Ascending aorta (tissue), 2 donors: ENCODE data around the gene CTIF. TPM values are rescaled to one million over a fixed set of nuclear protein-coding genes. Genes with fewer than 3 reads are reported as not detected.

Source experiments
- DNase-seq, 2 donors: peaks; one replicate each; pipeline ENCODE4 v3.0.0-alpha.2; 2019; ENCODE audit warnings: low spot score in 2 of 2
- H3K27ac ChIP-seq, 2 donors: fragments of 200-600 bp; sonication (generic); one replicate each; pipeline ENCODE4 v1.5.1; 2016 to 2017; ENCODE audit warnings: mild to moderate bottlenecking in 1 of 2
- H3K27me3 ChIP-seq: fragments of 200-600 bp; sonication (generic); one replicate; pipeline ENCODE4 v1.5.1; 2017
- H3K36me3 ChIP-seq, 2 donors: fragments of 200-600 bp; sonication (generic); one replicate each; pipeline ENCODE4 v1.5.1; 2016
- H3K4me1 ChIP-seq, 2 donors: fragments of 200-600 bp; sonication (generic); one replicate each; pipeline ENCODE4 v1.5.1; 2016 to 2017; ENCODE audit warnings: mild to moderate bottlenecking in 1 of 2
- H3K4me3 ChIP-seq, 2 donors: fragments of 200-600 bp; sonication (generic); one replicate each; pipeline ENCODE4 v1.5.1; 2016 to 2017; ENCODE audit warnings: mild to moderate bottlenecking in 1 of 2
- H3K9me3 ChIP-seq, 2 donors: fragments of 200-600 bp; sonication (generic); one replicate each; pipeline ENCODE4 v1.5.1; 2016
- intact Hi-C: fragments of 100-400 bp; cut with DNase I; formaldehyde crosslinking; loops from one replicate; pipeline ENCODE4 v1.15.1; 2023
- total RNA-seq: library from RNA; depleted of rRNA; stranded (reverse); fragments of >200 nt; gene quantifications from one replicate; pipeline ENCODE4 v1.1.0, GENCODE V29; 2016
- TF ChIP-seq, protein P1 (sequence below), 3 experiments: fragments of 200-600 bp in 2 of 3; fragments of 450-650 bp in 1 of 3; sonication (generic) in 2 of 3; IDR thresholded peaks; one replicate each; pipeline ENCODE4 v1.5.1; 2016 to 2019; ENCODE audit warnings: antibody characterized with exemption in 3 of 3, mild to moderate bottlenecking in 1 of 3, moderate library complexity in 1 of 3

CTIF gene
- total RNA-seq, 1 donor from 2014 or later: 55.3 TPM

- H3K4me1 ChIP-seq: peaks cover 10 to 30% of the 10 kb centered on the region in 2 donors
- intact Hi-C loops: no loop called here
- no peaks in the 10 kb centered on the region for H3K27me3 ChIP-seq
- DNase-seq: no peak
- H3K27ac ChIP-seq: no peak overlapping the region
- H3K4me3 ChIP-seq: no peak overlapping the region
- no peaks in the 10 kb centered on the region for H3K9me3 ChIP-seq
- H3K36me3 ChIP-seq: peaks cover 0 to 3% of the 10 kb centered on the region in 2 donors
- TF ChIP-seq, protein P1, sequence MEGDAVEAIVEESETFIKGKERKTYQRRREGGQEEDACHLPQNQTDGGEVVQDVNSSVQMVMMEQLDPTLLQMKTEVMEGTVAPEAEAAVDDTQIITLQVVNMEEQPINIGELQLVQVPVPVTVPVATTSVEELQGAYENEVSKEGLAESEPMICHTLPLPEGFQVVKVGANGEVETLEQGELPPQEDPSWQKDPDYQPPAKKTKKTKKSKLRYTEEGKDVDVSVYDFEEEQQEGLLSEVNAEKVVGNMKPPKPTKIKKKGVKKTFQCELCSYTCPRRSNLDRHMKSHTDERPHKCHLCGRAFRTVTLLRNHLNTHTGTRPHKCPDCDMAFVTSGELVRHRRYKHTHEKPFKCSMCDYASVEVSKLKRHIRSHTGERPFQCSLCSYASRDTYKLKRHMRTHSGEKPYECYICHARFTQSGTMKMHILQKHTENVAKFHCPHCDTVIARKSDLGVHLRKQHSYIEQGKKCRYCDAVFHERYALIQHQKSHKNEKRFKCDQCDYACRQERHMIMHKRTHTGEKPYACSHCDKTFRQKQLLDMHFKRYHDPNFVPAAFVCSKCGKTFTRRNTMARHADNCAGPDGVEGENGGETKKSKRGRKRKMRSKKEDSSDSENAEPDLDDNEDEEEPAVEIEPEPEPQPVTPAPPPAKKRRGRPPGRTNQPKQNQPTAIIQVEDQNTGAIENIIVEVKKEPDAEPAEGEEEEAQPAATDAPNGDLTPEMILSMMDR (IDR thresholded peaks at IDR 0.05): no peak
Observed at GRCh38 chr18:48592540-48593171, 53.8 kb downstream of the CTIF start.

- TF ChIP-seq, protein P1 (IDR thresholded peaks at IDR 0.05): no peak
- Histone ChIP-seq H3K36me3 (peaks cover 0 to 3% of the 10 kb centered on the region in 2 donors), H3K9me3 (no peaks in the 10 kb centered on the region), H3K4me3 (no peak overlapping the region), H3K4me1 (peaks cover 6 to 31% of the 10 kb centered on the region in 2 donors), H3K27me3 (no peaks in the 10 kb centered on the region), H3K27ac (peak overlapping the region; percentile 24 to 25)
- DNase-seq: no peak
- intact Hi-C loops: no loop called here
Observed at GRCh38 chr18:48594471-48595094, 55.8 kb downstream of the CTIF start.

- H3K27ac ChIP-seq: peak overlapping the region in 1 of 2 donors; percentile 25
- TF ChIP-seq, protein P1 (IDR thresholded peaks at IDR 0.05): no peak
- H3K4me1 ChIP-seq: peaks cover 0 to 19% of the 10 kb centered on the region in 2 donors
Observed at GRCh38 chr18:48595703-48596218, 56.9 kb downstream of the CTIF start.

DNA sequence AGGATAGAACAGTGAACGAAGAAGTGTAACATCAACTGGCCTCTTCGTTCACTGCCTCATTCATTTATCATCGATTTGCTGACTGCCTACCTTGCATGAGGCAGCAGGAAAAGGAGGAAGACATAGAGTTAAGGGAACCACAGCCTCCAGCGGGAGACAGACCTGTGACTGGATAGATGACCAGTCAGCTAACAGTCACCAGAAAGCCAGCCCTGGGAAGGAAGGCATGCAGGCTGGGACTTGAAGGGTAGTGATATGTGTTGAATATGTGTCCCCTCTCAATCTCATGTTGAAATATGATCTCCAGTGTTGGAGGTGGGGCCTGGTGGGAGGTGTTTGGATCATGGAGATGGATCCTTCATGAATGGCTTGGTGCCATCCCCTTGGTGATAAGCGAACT is 58.3 kb downstream of the CTIF start:
- Histone ChIP-seq H3K36me3 (peaks cover 0 to 3% of the 10 kb centered on the region in 2 donors), H3K4me1 (peaks cover 0 to 17% of the 10 kb centered on the region in 2 donors), H3K4me3 (no peak overlapping the region), H3K27ac (no peak overlapping the region), H3K9me3 (no peaks in the 10 kb centered on the region), H3K27me3 (no peaks in the 10 kb centered on the region)
- TF ChIP-seq, protein P1 (IDR thresholded peaks at IDR 0.05): no peak
- no peak for DNase-seq
- intact Hi-C loops: no loop called here

More at GRCh38 chr18:48595703-48596218, 56.9 kb downstream of the CTIF start:
- no peaks in the 10 kb centered on the region for H3K27me3 ChIP-seq
- intact Hi-C loops: no loop called here
- no peak for DNase-seq
- peaks cover 0 to 3% of the 10 kb centered on the region in 2 donors for H3K36me3 ChIP-seq
- H3K9me3 ChIP-seq: no peaks in the 10 kb centered on the region
- H3K4me3 ChIP-seq: no peak overlapping the region

DNA sequence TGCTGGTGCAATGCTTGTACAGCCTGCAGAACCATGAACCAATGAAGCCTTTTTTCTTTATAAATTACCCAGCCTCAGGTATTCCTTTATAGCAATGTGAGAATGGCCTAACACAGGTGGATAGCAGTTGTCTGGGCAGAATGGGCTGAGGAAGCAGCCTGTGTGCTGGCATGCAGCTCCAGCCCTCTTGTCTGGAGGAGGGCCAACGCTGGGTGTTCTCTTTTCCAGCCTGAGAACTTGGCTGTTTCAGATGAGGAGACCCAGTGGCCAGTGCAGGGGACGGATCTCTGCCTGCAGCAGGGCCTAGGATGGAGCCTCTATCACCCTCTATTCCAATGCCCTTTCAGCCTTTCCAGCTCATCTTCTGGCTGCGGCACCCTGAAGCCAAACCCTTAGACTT is 58.8 kb downstream of the CTIF start:
- H3K4me3 ChIP-seq: no peak overlapping the region
- TF ChIP-seq, protein P1 (IDR thresholded peaks at IDR 0.05): no peak
- H3K4me1 ChIP-seq: peaks cover 0 to 17% of the 10 kb centered on the region in 2 donors
- no peak overlapping the region for H3K27ac ChIP-seq
- H3K27me3 ChIP-seq: no peaks in the 10 kb centered on the region
- H3K9me3 ChIP-seq: no peaks in the 10 kb centered on the region
- peaks cover 0 to 3% of the 10 kb centered on the region in 2 donors for H3K36me3 ChIP-seq
- DNase-seq: no peak
- intact Hi-C loops: no loop called here
